ENCODE data around the gene UBL3.

UBL3 gene

GRCh38 chr13:29753618-29754472 is 96.6 kb downstream of the UBL3 start:
- no peak for DNase-seq

DNA sequence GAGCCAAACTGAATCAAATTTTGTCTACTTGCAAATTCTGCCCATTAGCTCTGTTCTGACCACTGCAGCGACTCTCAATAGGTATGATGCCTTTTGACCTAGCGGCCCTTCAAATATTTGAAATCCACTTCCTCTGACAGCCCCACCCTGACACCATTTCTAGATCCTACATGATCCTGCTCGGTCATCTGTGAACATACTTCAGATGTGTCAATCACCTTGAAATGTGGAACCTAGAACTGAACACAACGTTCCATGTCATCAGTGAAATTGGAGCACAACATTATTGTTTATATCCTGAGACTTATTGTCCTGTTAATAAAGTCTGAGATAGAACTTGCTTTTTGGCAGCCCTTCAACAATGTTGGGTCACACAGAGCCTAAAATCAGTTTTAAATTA is 98.2 kb downstream of the UBL3 start:
- no peak for DNase-seq

DNA sequence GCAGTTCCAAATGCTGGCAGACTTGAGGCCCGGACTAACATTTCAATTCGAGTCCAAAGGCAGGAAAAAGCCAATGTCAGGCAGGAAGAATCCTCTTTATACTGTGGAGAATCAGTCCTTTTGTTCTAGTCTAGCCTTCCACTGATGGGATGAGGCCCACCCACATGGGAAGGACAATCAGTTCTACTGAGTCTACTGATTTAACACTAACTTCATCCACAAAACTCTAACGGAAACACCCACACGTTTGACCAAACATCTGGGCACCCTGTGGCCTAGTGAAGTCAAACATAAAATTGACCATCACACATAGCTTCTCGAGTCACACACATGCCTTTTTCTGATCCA is 100.3 kb downstream of the UBL3 start:
- DNase-seq, result no peak

DNA sequence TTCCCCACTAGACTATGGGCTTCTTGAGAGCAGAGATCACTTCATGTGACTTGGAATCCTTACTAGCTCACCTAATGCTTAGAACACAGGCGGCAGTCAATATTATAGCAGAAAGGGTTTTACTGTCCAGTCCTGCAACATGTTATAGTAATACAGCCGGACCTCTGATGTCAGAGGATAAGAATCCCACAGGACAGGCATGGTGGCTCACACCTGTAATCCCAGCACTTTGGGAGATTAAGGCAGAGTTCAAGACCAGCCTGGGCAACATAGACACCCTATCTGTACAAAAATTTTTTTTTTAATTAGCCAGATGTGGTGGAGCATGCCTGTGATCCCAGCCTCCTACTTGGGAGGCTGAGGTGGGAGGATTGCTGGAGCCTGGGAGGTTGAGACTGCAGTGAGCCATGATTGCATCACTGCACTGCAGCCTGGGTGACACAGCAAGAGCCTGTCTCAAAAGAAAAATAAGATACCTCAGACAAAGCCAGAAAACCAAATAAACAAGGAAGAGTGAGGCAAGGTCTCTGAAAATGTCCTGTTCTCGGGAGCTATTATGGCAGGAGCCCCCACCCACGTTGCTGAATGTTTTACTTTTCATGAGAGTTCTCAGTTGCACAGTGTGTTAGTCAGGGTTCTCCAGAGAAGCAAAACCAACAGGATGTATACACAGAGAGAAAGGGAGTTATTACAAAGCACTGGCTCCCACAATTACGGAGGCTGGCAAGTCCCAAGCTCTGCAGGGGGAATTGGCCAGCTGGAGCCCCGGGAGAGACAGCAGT is 100.8 kb downstream of the UBL3 start:
- DNase-seq, result no peak

- DNase-seq, result no peak
These were observed 102.3 kb downstream of the UBL3 start for GRCh38 chr13:29748097-29748496.

DNA sequence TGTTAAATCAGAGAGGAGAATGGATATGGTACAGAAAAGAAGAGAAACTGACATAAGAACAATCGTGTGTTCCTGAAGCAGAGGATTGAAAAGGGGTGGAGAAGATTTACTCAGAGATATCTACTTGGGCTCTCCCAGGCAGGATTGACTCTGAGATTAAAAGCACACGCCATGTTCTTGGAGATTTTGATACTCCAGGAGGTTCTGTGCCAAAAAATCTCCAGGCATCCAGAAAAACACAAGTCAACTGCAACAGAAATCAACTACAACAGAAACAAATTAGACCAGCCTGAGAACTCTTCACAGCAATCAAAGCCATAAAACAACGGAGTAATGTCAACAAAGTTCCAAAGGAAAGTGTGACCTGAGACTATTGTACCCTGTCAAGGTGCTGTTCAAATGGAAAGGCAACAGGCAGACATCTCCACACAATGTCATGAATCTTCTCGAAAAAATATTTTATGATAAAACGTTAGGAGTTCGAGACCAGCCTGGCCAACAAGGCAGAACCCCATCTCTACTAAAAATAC is 104.2 kb downstream of the UBL3 start:
- DNase-seq, result no peak

DNA sequence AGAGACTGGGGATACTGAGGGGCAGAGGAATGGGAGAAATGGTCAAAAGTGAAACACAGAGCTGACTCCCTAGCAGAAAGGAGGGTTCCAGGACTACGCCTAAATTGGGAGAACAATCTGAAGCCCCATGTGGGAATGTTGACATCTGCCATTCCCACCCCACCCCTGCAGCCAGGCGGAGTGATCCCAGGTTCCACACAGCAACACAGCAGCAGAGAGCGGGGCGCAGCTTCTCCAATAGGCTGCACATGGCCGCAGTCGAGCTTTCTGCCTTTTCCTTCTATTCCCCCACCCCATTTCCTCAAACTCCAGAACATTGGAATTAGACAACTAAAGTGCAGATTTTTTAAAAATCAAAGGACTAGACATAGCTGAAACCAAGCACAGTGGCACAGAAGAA is 104.7 kb downstream of the UBL3 start:
- no peak for DNase-seq

DNA sequence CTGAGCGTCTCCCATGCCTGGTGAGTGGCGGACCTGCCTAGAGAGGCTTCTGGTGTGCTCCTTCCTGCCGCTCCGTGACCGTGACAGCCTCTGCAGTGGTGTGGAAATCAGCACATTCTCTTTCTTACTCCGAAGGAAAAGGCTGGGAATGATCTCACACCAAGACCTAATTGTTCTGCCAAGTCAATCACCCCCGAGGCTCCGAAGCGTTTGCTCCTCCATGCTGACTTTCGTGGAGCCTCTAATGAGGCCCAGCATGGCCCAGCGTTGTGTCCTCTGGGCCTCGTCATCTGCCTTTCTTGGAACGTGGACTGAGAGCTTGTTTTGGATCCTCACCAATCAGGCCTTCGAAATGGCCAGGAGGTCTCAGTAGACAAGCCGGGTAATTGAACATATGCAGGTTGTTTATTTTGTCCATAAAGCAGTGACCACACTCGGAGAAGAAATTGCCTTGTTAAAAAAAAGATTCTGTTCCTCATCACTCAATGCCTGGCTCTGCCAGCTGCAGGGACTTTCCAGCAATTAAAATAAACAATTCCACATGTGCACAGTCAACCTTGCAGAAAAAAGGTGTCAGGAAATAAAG is 107.1 kb downstream of the UBL3 start:
- no peak for DNase-seq

GRCh38 chr13:29740961-29741360 is 109.5 kb downstream of the UBL3 start:
- no peak for DNase-seq

- DNase-seq, result no peak
These were observed 113.4 kb downstream of the UBL3 start for GRCh38 chr13:29737061-29737460.

- DNase-seq, result no peak
These were observed 117.2 kb downstream of the UBL3 start for GRCh38 chr13:29733147-29733611.

GRCh38 chr13:29730253-29730652 is 120.2 kb downstream of the UBL3 start:
- no peak for DNase-seq

DNA sequence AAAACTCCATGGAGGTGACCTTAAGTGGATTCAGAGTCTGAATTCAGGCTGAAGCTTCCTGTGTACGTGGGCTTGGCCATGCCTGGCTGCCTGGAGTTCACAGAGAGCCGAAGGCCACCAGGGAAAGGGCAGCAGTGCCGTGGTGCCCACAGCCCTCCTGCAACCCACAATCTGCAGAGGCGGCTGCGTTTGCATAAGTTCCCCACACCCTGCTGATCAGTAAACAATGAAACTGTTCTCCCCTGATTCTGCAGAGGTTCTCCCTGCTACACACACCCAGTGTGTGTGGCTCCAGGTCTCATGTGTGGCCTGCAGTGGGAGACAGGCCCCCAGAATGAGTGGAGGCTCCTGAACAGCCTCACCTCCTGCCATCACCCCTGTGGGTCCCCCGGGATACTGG is 128.0 kb downstream of the UBL3 start:
- no peak for DNase-seq

GRCh38 chr13:29721766-29722165 is 128.7 kb downstream of the UBL3 start:
- no peak for DNase-seq

- no peak for DNase-seq
These were observed 131.7 kb downstream of the UBL3 start for GRCh38 chr13:29718694-29719093.

GRCh38 chr13:29716493-29716892 is 133.9 kb downstream of the UBL3 start:
- DNase-seq, result no peak
